Activated CD4-positive, alpha-beta memory T cell treated with anti-CD3 and anti-CD28 coated beads, Interleukin-2, amount 10 ng/mL, durations not matched to agents 7 days and 5 days (primary cell): ENCODE measurements around the gene ADGRG6. TPM values are rescaled to one million over a fixed set of nuclear protein-coding genes. Genes with fewer than 3 reads are reported as not detected.

Experiments used
- CTCF ChIA-PET: fragments of 350-600 bp; sonication (Branson Sonifier 250); formaldehyde crosslinking; loops from one replicate; lab custom pipeline; 2021; ENCODE audit warnings: antibody characterized with exemption, inconsistent platforms; lab: Charles Lee
- POLR2A ChIA-PET: fragments of 350-600 bp; sonication (Branson Sonifier 250); formaldehyde crosslinking; loops from one replicate; lab custom pipeline; 2021; ENCODE audit warnings: antibody characterized with exemption; lab: Charles Lee
- DNase-seq: peaks from one replicate; pipeline ENCODE4 v3.0.0-alpha.2; 2020
- H3K27ac Mint-ChIP-seq: one replicate; pipeline ENCODE4 v1.8.0; 2021; ENCODE audit warnings: mild to moderate bottlenecking, mixed read lengths
- H3K27me3 Mint-ChIP-seq: one replicate; pipeline ENCODE4 v1.8.0; 2021; ENCODE audit warnings: mixed read lengths
- H3K36me3 Mint-ChIP-seq: one replicate; pipeline ENCODE4 v1.8.0; 2021; ENCODE audit warnings: low read depth, mixed read lengths
- H3K4me1 Mint-ChIP-seq: one replicate; pipeline ENCODE4 v1.8.0; 2021; ENCODE audit warnings: mixed read lengths
- H3K4me3 Mint-ChIP-seq: one replicate; pipeline ENCODE4 v1.8.0; 2021; ENCODE audit warnings: mild to moderate bottlenecking, mixed read lengths
- H3K9me3 Mint-ChIP-seq: one replicate; pipeline ENCODE4 v1.8.0; 2021; ENCODE audit warnings: mixed read lengths
- total RNA-seq, 2 experiments: library from RNA; stranded (reverse); gene quantifications; one replicate each; pipeline ENCODE4 v1.2.3, GENCODE V29; 2021

Gene ADGRG6
- total RNA-seq, 2 experiments from 2014 or later = not detected

DNA sequence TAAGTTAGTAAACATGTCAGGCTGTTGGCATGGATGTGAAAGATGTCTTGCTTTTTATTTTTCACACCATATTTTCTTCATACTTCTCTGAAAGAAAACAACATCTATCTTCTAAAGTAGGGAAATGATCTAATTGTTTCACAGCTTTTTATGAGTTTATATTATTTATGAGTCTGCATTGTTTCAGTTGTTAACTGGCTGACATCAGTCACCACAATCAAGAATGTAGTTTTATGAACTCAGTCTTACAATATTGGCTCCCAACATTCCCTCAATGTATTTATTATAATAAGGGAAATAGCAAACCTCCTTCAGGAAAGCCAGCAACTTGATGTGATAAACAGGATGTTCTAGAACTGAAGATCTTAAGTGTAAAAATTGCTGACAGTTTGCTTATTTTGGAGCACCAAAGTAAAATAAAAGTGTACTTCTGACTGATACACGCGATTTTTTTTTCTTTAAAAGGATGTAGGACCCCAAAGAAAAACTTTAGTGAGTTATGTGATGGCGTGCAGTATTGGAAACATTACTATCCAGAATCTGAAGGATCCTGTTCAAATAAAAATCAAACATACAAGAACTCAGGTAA is 106.0 kb downstream of the ADGRG6 start:
- Mint-ChIP-seq H3K27ac (no peak overlapping the region), H3K9me3 (no peaks in the 10 kb centered on the region), H3K36me3 (no peaks in the 10 kb centered on the region), H3K27me3 (peaks cover 27% of the 10 kb centered on the region), H3K4me1 (peaks cover 2% of the 10 kb centered on the region), H3K4me3 (no peak overlapping the region)
- no peak for DNase-seq
- CTCF ChIA-PET = no interaction called here
- POLR2A ChIA-PET = no interaction called here

DNA sequence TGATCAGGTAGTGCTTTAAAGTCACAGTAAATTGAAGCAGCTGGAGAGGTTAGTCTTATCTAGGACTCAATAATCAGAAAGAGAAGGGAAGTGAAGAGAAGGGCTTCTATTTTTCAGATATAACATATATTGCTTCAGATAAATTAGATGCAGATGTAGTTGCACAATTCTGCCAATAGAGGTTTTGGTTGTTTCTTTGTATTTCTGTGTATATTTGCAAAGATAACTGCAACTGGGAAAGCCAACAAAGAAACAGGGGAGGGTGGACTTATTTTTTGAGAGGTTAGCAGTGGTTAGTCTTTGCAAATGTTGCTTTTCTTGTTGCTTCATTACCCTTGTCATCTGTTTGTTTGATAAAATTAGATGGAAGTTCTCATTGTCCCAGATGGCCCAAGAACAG is 106.6 kb downstream of the ADGRG6 start:
- ChIA-PET POLR2A (no interaction called here), CTCF (no interaction called here)
- DNase-seq = no peak
- Mint-ChIP-seq H3K9me3 (no peaks in the 10 kb centered on the region), H3K36me3 (no peaks in the 10 kb centered on the region), H3K27ac (no peak overlapping the region), H3K4me1 (peaks cover 2% of the 10 kb centered on the region), H3K4me3 (no peak overlapping the region), H3K27me3 (peaks cover 27% of the 10 kb centered on the region)

GRCh38 chr6:142409794-142410193 is 108.0 kb downstream of the ADGRG6 start:
- H3K4me1 Mint-ChIP-seq = peaks cover 2% of the 10 kb centered on the region
- H3K27me3 Mint-ChIP-seq = peaks cover 19% of the 10 kb centered on the region
- POLR2A ChIA-PET = no interaction called here
- H3K4me3 Mint-ChIP-seq = no peak overlapping the region
- H3K27ac Mint-ChIP-seq = no peak overlapping the region
- CTCF ChIA-PET = no interaction called here
- no peaks in the 10 kb centered on the region for H3K9me3 Mint-ChIP-seq
- no peaks in the 10 kb centered on the region for H3K36me3 Mint-ChIP-seq
- no peak for DNase-seq

GRCh38 chr6:142411145-142411544 is 109.3 kb downstream of the ADGRG6 start:
- Mint-ChIP-seq H3K4me1 (peaks cover 2% of the 10 kb centered on the region), H3K36me3 (no peaks in the 10 kb centered on the region), H3K4me3 (no peak overlapping the region), H3K27ac (no peak overlapping the region), H3K9me3 (no peaks in the 10 kb centered on the region), H3K27me3 (peaks cover 15% of the 10 kb centered on the region)
- CTCF ChIA-PET = no interaction called here
- DNase-seq = no peak
- POLR2A ChIA-PET = no interaction called here

GRCh38 chr6:142412241-142412640 is 110.4 kb downstream of the ADGRG6 start:
- H3K36me3 Mint-ChIP-seq = no peaks in the 10 kb centered on the region
- H3K27me3 Mint-ChIP-seq = peaks cover 14% of the 10 kb centered on the region
- H3K4me1 Mint-ChIP-seq = peaks cover 2% of the 10 kb centered on the region
- no peak overlapping the region for H3K4me3 Mint-ChIP-seq
- POLR2A ChIA-PET = no interaction called here
- H3K27ac Mint-ChIP-seq = no peak overlapping the region
- CTCF ChIA-PET = no interaction called here
- no peaks in the 10 kb centered on the region for H3K9me3 Mint-ChIP-seq
- no peak for DNase-seq

- H3K9me3 Mint-ChIP-seq = no peaks in the 10 kb centered on the region
- no peak overlapping the region for H3K27ac Mint-ChIP-seq
- no peaks in the 10 kb centered on the region for H3K36me3 Mint-ChIP-seq
- H3K27me3 Mint-ChIP-seq = peaks cover 12% of the 10 kb centered on the region
- ChIA-PET POLR2A (no interaction called here), CTCF (no interaction called here)
- no peak for DNase-seq
- peaks cover 2% of the 10 kb centered on the region for H3K4me1 Mint-ChIP-seq
- H3K4me3 Mint-ChIP-seq = no peak overlapping the region
Measured at GRCh38 chr6:142412658-142413057, 110.9 kb downstream of the ADGRG6 start.

DNA sequence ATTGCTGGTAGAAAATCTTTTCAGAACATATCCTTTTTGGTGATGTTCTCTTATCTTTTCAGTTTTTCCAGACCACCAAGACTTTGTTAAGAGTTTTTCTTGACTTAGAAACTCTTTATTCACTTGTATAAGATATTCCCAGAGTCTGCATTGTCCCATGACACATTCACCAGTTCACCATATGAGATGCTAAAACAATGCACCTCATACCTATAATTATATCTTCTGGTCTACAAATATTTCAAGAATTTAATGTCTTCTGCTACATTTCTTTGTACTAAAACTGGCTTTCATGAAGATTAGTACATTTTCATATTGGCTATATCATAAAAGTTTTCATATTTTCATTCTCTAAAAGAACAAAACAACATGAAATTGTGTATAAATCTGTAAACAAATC is 111.3 kb downstream of the ADGRG6 start:
- CTCF ChIA-PET = no interaction called here
- H3K27ac Mint-ChIP-seq = no peak overlapping the region
- no peaks in the 10 kb centered on the region for H3K9me3 Mint-ChIP-seq
- peaks cover 12% of the 10 kb centered on the region for H3K27me3 Mint-ChIP-seq
- peaks cover 2% of the 10 kb centered on the region for H3K4me1 Mint-ChIP-seq
- POLR2A ChIA-PET = no interaction called here
- H3K4me3 Mint-ChIP-seq = no peak overlapping the region
- DNase-seq = no peak
- no peaks in the 10 kb centered on the region for H3K36me3 Mint-ChIP-seq

DNA sequence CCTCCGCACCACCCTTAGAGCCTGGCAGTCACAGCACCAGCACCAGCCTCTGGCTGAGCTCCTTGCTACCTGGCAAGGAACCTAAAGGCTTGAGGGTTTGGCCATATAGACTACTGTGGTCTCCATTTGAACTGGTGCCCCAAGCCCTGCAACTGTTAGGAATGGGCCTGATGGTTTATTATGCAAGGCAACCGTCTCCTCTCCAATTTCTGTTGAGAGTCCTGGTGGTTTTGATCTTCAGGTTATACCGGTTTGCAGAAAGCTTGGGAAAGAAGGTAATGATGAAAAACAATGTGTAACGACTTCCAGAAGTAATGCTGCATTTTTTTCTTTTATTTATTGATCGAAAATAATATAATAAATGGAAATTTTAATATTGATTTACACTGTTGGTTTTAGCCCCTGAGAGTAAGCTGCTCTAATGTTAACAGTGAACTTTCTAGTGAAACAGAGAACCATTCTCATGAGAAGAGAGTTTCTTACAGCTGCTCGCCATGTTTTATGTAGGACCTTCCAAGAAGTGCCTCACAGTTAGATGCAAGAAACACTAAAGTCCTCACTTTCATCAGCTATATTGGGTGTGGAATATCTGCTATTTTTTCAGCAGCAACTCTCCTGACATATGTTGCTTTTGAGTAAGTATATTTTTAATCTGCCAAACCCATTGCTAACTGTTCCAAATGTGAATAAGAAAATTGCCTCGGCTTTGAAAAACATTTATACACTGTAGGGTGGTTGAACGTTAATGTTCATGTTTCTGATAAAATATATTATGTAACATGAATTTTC is 112.8 kb downstream of the ADGRG6 start:
- ChIA-PET POLR2A (no interaction called here), CTCF (no interaction called here)
- no peak for DNase-seq
- no peak overlapping the region for H3K4me3 Mint-ChIP-seq
- no peaks in the 10 kb centered on the region for H3K9me3 Mint-ChIP-seq
- H3K4me1 Mint-ChIP-seq = peaks cover 2% of the 10 kb centered on the region
- no peak overlapping the region for H3K27ac Mint-ChIP-seq
- peaks cover 13% of the 10 kb centered on the region for H3K27me3 Mint-ChIP-seq
- no peaks in the 10 kb centered on the region for H3K36me3 Mint-ChIP-seq

GRCh38 chr6:142416179-142416578 is 114.4 kb downstream of the ADGRG6 start:
- POLR2A ChIA-PET = no interaction called here
- H3K4me1 Mint-ChIP-seq = no peaks in the 10 kb centered on the region
- no peak for DNase-seq
- no peak overlapping the region for H3K27ac Mint-ChIP-seq
- CTCF ChIA-PET = no interaction called here
- no peak overlapping the region for H3K4me3 Mint-ChIP-seq
- H3K36me3 Mint-ChIP-seq = no peaks in the 10 kb centered on the region
- peaks cover 13% of the 10 kb centered on the region for H3K27me3 Mint-ChIP-seq
- H3K9me3 Mint-ChIP-seq = no peaks in the 10 kb centered on the region

- H3K4me1 Mint-ChIP-seq = no peaks in the 10 kb centered on the region
Measured at GRCh38 chr6:142416686-142417085, 114.9 kb downstream of the ADGRG6 start.

DNA sequence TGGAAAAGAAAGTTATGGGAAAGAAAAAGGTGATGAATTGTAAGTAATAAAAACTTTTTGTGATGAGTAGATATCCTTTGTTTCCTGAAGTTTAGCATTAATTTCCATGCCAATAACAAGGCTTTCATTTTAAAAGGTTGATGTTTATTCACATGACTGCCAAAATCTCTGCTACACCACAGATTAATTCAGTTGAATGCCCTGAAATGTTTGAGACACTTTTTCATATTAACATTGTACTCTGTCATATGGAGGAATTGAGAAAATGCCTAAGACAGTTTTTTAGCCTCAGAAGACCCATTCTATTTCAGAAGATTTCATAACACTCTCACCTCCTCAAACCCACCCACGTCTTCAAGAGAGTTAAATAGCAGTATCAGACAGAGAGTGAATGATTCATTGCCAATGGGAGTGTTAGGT is 115.5 kb downstream of the ADGRG6 start:
- CTCF ChIA-PET = no interaction called here
- no peaks in the 10 kb centered on the region for H3K9me3 Mint-ChIP-seq
- peaks cover 12% of the 10 kb centered on the region for H3K27me3 Mint-ChIP-seq
- H3K4me3 Mint-ChIP-seq = no peak overlapping the region
- no peaks in the 10 kb centered on the region for H3K36me3 Mint-ChIP-seq
- no peaks in the 10 kb centered on the region for H3K4me1 Mint-ChIP-seq
- H3K27ac Mint-ChIP-seq = no peak overlapping the region
- DNase-seq = no peak
- POLR2A ChIA-PET = no interaction called here

More at GRCh38 chr6:142416686-142417085, 114.9 kb downstream of the ADGRG6 start:
- Mint-ChIP-seq H3K27me3 (peaks cover 12% of the 10 kb centered on the region), H3K9me3 (no peaks in the 10 kb centered on the region), H3K27ac (no peak overlapping the region), H3K4me3 (no peak overlapping the region), H3K36me3 (no peaks in the 10 kb centered on the region)
- DNase-seq = no peak
- ChIA-PET POLR2A (no interaction called here), CTCF (no interaction called here)

DNA sequence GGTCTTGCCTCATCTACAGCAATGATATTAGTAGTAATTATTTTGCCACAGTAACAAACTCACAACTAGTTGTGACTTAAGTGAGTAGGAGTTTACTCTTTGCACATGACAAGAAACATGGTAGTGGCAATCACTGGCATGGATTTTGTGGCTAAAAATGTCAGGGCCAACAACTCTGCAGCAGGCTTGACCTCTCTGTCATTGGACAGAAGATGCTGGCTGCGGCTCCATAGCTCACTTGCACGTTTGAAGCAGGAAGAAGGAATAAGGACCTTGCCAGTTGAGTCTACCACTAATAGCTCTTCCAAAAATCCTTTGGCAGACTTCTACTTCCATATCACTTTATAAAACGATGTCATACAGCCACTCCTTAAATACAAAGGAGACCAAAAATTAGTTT is 117.3 kb downstream of the ADGRG6 start:
- POLR2A ChIA-PET = no interaction called here
- Mint-ChIP-seq H3K36me3 (no peaks in the 10 kb centered on the region), H3K27ac (no peak overlapping the region), H3K4me3 (no peak overlapping the region), H3K27me3 (peaks cover 12% of the 10 kb centered on the region), H3K4me1 (no peaks in the 10 kb centered on the region), H3K9me3 (no peaks in the 10 kb centered on the region)
- DNase-seq = no peak
- CTCF ChIA-PET = interaction anchor here (0.5 kb wide), 1 partner anchor 1532 kb away, joined by 3 read pairs; no protein-coding TSS in a partner anchor

- POLR2A ChIA-PET = no interaction called here
- CTCF ChIA-PET = no interaction called here
Measured at GRCh38 chr6:142420802-142421201, 119.0 kb downstream of the ADGRG6 start.

More at GRCh38 chr6:142420802-142421201, 119.0 kb downstream of the ADGRG6 start:
- peaks cover 11% of the 10 kb centered on the region for H3K27me3 Mint-ChIP-seq
- no peak overlapping the region for H3K27ac Mint-ChIP-seq
- no peak for DNase-seq
- H3K4me3 Mint-ChIP-seq = no peak overlapping the region
- no peaks in the 10 kb centered on the region for H3K9me3 Mint-ChIP-seq
- no peaks in the 10 kb centered on the region for H3K4me1 Mint-ChIP-seq
- no peaks in the 10 kb centered on the region for H3K36me3 Mint-ChIP-seq
